Motor neuron (in vitro differentiated cells): ENCODE results near the gene NPFFR2. TPM values are rescaled to one million over a fixed set of nuclear protein-coding genes. Genes with fewer than 3 reads are reported as not detected.
"Not testable (repeated sequence)": the region's sequence is repeated elsewhere in the genome, so short reads cannot be mapped to it uniquely, and the experiment has no call there.

Source experiments
- ATAC-seq, 8 experiments: fragments of 200-7000 bp; cut with Tn5 transposase; replicated peaks in 6 of 8; 2 replicates each; pipeline ENCODE4 v1.8.0; 2021; ENCODE audit warnings: mild to moderate bottlenecking in 8 of 8, moderate library complexity in 8 of 8
- H3K27ac ChIP-seq, 2 donors: fragments of 250-450 bp; sonication (Bioruptor Pico); 2 replicates each; pipeline ENCODE4 v1.9.0; 2021; ENCODE audit warnings: antibody characterized with exemption in 2 of 2, mild to moderate bottlenecking in 2 of 2, moderate library complexity in 1 of 2
- H3K4me1 ChIP-seq, 2 donors: fragments of 250-450 bp; sonication (Bioruptor Pico); replicated peaks in 1 of 2; 2 replicates each; pipeline ENCODE4 v1.6.1; 2021; ENCODE audit warnings: antibody characterized with exemption in 2 of 2, mild to moderate bottlenecking in 2 of 2, moderate library complexity in 1 of 2
- H3K4me3 ChIP-seq, 5 donors: fragments of 250-450 bp; sonication (Bioruptor Pico); 2 replicates each; pipeline ENCODE4 v1.9.0; 2021; ENCODE audit warnings: antibody characterized with exemption in 5 of 5, mild to moderate bottlenecking in 5 of 5, moderate library complexity in 4 of 5
- WGBS, 10 experiments: fragments of 450-650 bp; shearing (Covaris generic); methylation state at CpG; one replicate each; pipeline ENCODE4 v1.0.0; 2022; 5-methylcytosine and 5-hydroxymethylcytosine counted together
- in situ Hi-C, 9 experiments: fragments of 400-800 bp; cut with MboI; loops; one replicate each; pipeline ENCODE4 v1.15.0; 2021; ENCODE audit warnings: low sequenced_read_pairs in 9 of 9, low pct_unique_long_range_greater_than_20kb in 2 of 9; ENCODE audit not compliant: unreplicated experiment in 9 of 9
- total RNA-seq, 8 experiments: library from RNA; unstranded; fragments of 300-600 nt; gene quantifications; 2 replicates each; pipeline versions ENCODE4 v1.2.3 to v1.2.4, GENCODE V29; 2022

Gene NPFFR2
- total RNA-seq, 8 experiments from 2014 or later, result 0.21 to 1.1 (median 0.37) TPM; not detected in 3

DNA sequence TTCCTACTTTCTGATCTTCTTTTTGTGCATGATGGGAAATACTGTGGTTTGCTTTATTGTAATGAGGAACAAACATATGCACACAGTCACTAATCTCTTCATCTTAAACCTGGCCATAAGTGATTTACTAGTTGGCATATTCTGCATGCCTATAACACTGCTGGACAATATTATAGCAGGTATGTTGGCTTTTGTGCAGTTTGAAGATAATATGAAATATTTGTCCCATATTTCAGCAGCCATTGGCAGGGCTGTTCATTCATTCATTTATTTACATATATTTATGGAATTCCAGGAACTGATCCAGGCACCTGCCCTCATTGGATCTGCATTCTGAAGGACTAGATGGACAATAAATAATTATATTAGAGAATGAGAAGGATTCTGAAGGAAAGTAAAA is 96.9 kb downstream of the NPFFR2 start:
- ATAC-seq, result no peak
- H3K4me1 ChIP-seq, result no peaks in the 10 kb centered on the region
- H3K27ac ChIP-seq, result no peak overlapping the region
- in situ Hi-C loops, result no loop called here
- no peak overlapping the region for H3K4me3 ChIP-seq

DNA sequence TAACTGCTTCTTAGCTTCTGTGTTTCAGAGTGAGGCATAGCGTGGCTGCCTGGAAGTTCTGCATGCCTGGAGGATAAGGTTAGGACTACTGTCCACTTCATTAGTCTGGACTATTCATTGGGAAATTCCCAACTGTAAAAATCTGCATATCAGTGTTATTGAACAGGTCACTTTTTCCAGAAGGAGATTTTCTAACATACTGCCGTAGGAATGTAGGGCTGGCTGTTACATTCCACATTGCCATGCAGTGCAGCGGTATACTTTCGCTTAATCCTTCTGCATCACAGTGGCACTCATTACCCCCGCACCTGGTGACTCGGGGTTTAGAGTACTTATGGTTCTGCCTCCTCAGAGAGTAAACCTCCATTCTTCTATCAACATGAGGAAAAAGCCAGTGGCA is 104.6 kb downstream of the NPFFR2 start:
- Histone ChIP-seq H3K4me1 (no peaks in the 10 kb centered on the region), H3K27ac (no peak overlapping the region), H3K4me3 (no peak overlapping the region)
- WGBS, 10 experiments, result 33 to 94% (median 83%) methylated on average over 1 to 6 of the region's 6 CpGs; no CpG with 5 or more reads in 1 of the 10 experiments
- in situ Hi-C loops, result no loop called here
- peak in 3 of 8 experiments; percentile 51 to 92 (median 83) for ATAC-seq

GRCh38 chr4:72139997-72140396 is 108.2 kb downstream of the NPFFR2 start:
- in situ Hi-C loops, result not testable (repeated sequence)

DNA sequence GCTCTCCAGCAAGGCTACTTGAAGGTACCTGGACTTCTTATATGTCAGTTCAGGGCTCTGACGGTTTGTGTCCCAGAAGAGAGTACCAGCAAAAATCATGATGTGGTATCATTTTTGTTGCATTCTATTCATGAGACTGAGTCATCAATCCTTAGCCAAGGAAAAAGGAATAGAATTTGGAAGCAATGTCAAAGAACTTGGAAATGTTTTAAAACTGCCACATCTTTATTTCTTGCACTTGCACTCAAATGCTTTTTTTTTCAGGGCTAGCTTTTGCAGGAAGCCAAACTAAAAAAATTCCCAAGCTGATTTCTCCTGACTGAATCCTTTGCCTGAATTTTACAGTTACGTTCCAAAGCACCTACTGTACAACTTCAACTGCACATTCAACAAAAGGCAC is 112.4 kb downstream of the NPFFR2 start:
- in situ Hi-C loops, result no loop called here
- no peak overlapping the region for H3K27ac ChIP-seq
- 0 to 100% (median 17%) methylated on average over 1 to 2 of the region's 2 CpGs; no CpG with 5 or more reads in 3 of the 10 experiments for WGBS, 10 experiments
- no peak overlapping the region for H3K4me3 ChIP-seq
- no peak for ATAC-seq
- H3K4me1 ChIP-seq, result peaks cover 0 to 5% of the 10 kb centered on the region in 2 donors

More at GRCh38 chr4:72139997-72140396, 108.2 kb downstream of the NPFFR2 start:
- H3K4me3 ChIP-seq, ATAC-seq, H3K4me1 ChIP-seq, H3K27ac ChIP-seq: not testable (repeated sequence)
- 0 to 83% (median 80%) methylated on average over 1 to 2 of the region's 2 CpGs; no CpG with 5 or more reads in 6 of the 10 experiments for WGBS, 10 experiments

- Histone ChIP-seq H3K4me1 (peaks cover 0 to 7% of the 10 kb centered on the region in 2 donors), H3K27ac (no peak overlapping the region), H3K4me3 (no peak overlapping the region)
- in situ Hi-C loops, result no loop called here
- no peak for ATAC-seq
Observed at GRCh38 chr4:72152731-72153130, 120.9 kb downstream of the NPFFR2 start.

GRCh38 chr4:72153634-72154033 is 121.8 kb downstream of the NPFFR2 start:
- H3K27ac ChIP-seq, H3K4me1 ChIP-seq, ATAC-seq, in situ Hi-C loops, H3K4me3 ChIP-seq: not testable (repeated sequence)
- 20 to 40% (median 34%) methylated on average over 1 to 4 of the region's 8 CpGs; no CpG with 5 or more reads in 6 of the 10 experiments for WGBS, 10 experiments

DNA sequence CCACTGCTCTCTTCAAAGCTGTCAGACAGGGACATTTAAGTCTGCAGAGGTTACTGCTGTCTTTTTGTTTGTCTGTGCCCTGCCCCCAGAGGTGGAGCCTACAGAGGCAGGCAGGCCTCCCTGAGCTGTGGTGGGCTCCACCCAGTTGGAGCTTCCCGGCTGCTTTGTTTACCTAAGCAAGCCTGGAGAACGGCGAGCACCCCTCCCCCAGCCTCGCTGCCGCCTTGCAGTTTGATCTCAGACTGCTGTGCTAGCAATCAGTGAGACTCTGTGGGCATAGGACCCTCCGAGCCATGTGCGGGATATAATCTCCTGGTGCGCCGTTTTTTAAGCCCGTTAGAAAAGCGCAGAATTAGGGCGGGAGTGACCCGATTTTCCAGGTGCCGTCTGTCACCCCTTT is 137.5 kb downstream of the NPFFR2 start:
- WGBS, 10 experiments, result no CpG with 5 or more reads among the region's 14 CpGs
- H3K4me3 ChIP-seq, H3K27ac ChIP-seq, ATAC-seq, H3K4me1 ChIP-seq, in situ Hi-C loops: not testable (repeated sequence)

DNA sequence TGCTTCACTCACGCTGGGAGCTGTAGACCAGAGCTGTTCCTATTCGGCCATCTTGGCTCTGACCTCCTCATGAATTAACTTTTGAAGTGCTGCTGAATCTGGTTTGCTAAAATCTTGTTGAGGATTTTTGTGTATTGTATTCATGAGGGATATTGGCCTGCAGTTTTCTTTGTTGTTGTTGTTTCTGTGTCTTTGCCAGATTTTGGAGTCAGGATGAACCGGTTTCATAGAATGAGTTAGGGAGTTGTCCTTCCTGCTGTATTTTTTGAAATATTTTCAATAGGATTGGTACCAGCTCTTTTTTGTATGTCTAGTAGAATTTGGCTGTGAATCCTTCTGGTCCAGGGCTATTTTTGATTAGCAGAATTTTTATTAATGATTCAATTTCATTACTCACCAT is 138.1 kb downstream of the NPFFR2 start:
- WGBS, 10 experiments, result 10 to 100% (median 71%) methylated on average over 1 to 2 of the region's 3 CpGs; no CpG with 5 or more reads in 4 of the 10 experiments
- Histone ChIP-seq H3K4me1 (no peaks in the 10 kb centered on the region), H3K27ac (no peak overlapping the region), H3K4me3 (no peak overlapping the region)
- in situ Hi-C loops, result no loop called here
- ATAC-seq, result no peak

- no peak overlapping the region for H3K4me3 ChIP-seq
- in situ Hi-C loops, result no loop called here
- no peaks in the 10 kb centered on the region for H3K4me1 ChIP-seq
- ATAC-seq, result no peak
- H3K27ac ChIP-seq, result no peak overlapping the region
- WGBS, 10 experiments, result 0 to 60% (median 6%) methylated on average over 1 of the region's 1 CpG
Observed at GRCh38 chr4:72171761-72172160, 140.0 kb downstream of the NPFFR2 start.

DNA sequence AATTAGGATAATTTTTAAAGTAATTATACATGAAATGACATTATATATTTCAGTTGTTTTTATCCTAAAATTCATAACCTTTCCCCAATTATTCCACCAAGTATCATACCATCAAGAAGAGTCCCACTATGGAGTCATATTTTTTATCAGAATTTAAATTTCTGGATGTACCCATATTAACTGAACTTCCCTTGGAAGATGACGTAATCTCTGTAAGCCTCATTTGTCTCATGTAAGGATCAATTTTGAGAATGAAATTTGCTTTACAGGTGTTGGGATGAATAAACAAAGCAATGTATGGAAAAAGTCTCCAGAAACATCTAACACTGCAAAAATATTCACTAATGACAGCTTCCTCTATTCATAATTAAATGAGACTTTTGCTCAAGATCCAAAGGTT is 147.5 kb downstream of the NPFFR2 start:
- Histone ChIP-seq H3K4me3 (no peak overlapping the region), H3K27ac (no peak overlapping the region), H3K4me1 (peaks cover 0 to 4% of the 10 kb centered on the region in 2 donors)
- in situ Hi-C loops, result no loop called here
- no peak for ATAC-seq
- 0 to 100% (median 100%) methylated on average over 1 of the region's 1 CpG; no CpG with 5 or more reads in 2 of the 10 experiments for WGBS, 10 experiments

DNA sequence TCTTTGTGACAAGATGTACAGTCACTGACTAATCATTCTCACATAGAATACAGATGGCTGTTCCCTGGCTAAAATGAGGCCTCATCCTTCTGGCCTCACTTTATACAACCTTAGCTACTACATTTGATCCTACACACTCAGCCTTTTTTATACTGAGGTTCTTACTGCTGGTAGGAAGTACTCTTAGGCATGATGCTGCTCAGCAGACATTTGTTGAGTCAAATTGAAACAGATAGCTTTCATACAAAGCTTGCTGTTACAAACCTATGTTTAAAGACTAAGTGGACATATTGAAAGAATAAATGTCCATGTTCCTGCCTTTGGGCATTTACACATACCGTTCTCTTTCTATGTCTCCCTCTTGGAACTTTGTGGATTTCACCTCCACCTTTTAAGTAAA is 154.9 kb downstream of the NPFFR2 start:
- Histone ChIP-seq H3K4me1 (no peaks in the 10 kb centered on the region), H3K27ac (no peak overlapping the region), H3K4me3 (no peak overlapping the region)
- in situ Hi-C loops, result no loop called here
- 20 to 100% (median 95%) methylated on average over 1 of the region's 1 CpG; no CpG with 5 or more reads in 2 of the 10 experiments for WGBS, 10 experiments
- ATAC-seq, result no peak

- Histone ChIP-seq H3K4me3 (no peak overlapping the region), H3K27ac (no peak overlapping the region), H3K4me1 (no peaks in the 10 kb centered on the region)
- in situ Hi-C loops, result no loop called here
- ATAC-seq, result no peak
- 30 to 100% (median 66%) methylated on average over 1 to 8 of the region's 8 CpGs for WGBS, 10 experiments
Observed at GRCh38 chr4:72194046-72194445, 162.2 kb downstream of the NPFFR2 start.

GRCh38 chr4:72194453-72194852 is 162.7 kb downstream of the NPFFR2 start:
- in situ Hi-C loops, result no loop called here
- H3K4me1 ChIP-seq, result no peaks in the 10 kb centered on the region
- no peak for ATAC-seq
- no peak overlapping the region for H3K27ac ChIP-seq
- H3K4me3 ChIP-seq, result no peak overlapping the region
- WGBS, 10 experiments, result 11 to 100% (median 100%) methylated on average over 1 of the region's 1 CpG
